NAMALWA (cell line): ENCODE measurements around the gene ODAD3.
"Not testable (repeated sequence)": the region's sequence is repeated elsewhere in the genome, so short reads cannot be mapped to it uniquely, and the experiment has no call there.

Experiments used
- DNase-seq: peaks from one replicate; pipeline ENCODE4 v3.0.0-alpha.2; 2015; ENCODE audit warnings: low spot score

ODAD3 gene

GRCh38 chr19:11437955-11438354, 3.0 kb upstream of the ODAD3 start:
- DNase-seq: peak; percentile 79

- DNase-seq: peak; percentile 46
Measured at GRCh38 chr19:11435833-11436313, 952 bp upstream of the ODAD3 start.

GRCh38 chr19:11434703-11435056, 241 bp downstream of the ODAD3 start:
- no peak for DNase-seq

- DNase-seq: not testable (repeated sequence)
Measured at GRCh38 chr19:11433526-11433925, 1.4 kb downstream of the ODAD3 start.

GRCh38 chr19:11426656-11427055, 8.3 kb downstream of the ODAD3 start:
- no peak for DNase-seq

GRCh38 chr19:11425719-11426457, 9.0 kb downstream of the ODAD3 start:
- DNase-seq: peak; percentile 37

GRCh38 chr19:11423791-11424181, 11.1 kb downstream of the ODAD3 start:
- no peak for DNase-seq

GRCh38 chr19:11423164-11423790, 11.6 kb downstream of the ODAD3 start:
- no peak for DNase-seq

- peak; percentile 90 for DNase-seq
Measured at GRCh38 chr19:11422163-11423065, 12.5 kb downstream of the ODAD3 start.

- peak; percentile 88 for DNase-seq
Measured at GRCh38 chr19:11421371-11422098, 13.4 kb downstream of the ODAD3 start.

GRCh38 chr19:11420429-11421370, 14.2 kb downstream of the ODAD3 start:
- no peak for DNase-seq

- DNase-seq: no peak
Measured at GRCh38 chr19:11418549-11419506, 16.1 kb downstream of the ODAD3 start, which contains the start of gene RGL3. Gene RGL3 (minus strand): TSS chr19:11419314. CDS start chr19:11419278, 36 bp downstream.

- no peak for DNase-seq
Measured at GRCh38 chr19:11418094-11418548, 16.8 kb downstream of the ODAD3 start.

- no peak for DNase-seq
Measured at GRCh38 chr19:11416346-11417052, 18.4 kb downstream of the ODAD3 start.

- no peak for DNase-seq
Measured at GRCh38 chr19:11414544-11414943, 20.4 kb downstream of the ODAD3 start.

GRCh38 chr19:11410682-11411081, 24.2 kb downstream of the ODAD3 start:
- no peak for DNase-seq

GRCh38 chr19:11408591-11408990, 26.3 kb downstream of the ODAD3 start:
- no peak for DNase-seq

GRCh38 chr19:11406703-11407236, 28.2 kb downstream of the ODAD3 start:
- DNase-seq: not testable (repeated sequence)
